Measurements from ENCODE around the gene TMEM184B.
A peak's percentile ranks its signal among the peaks of the same experiment; 100 is the strongest.
"Not testable (repeated sequence)": the region's sequence is repeated elsewhere in the genome, so short reads cannot be mapped to it uniquely, and the experiment has no call there.

Gene TMEM184B

DNA sequence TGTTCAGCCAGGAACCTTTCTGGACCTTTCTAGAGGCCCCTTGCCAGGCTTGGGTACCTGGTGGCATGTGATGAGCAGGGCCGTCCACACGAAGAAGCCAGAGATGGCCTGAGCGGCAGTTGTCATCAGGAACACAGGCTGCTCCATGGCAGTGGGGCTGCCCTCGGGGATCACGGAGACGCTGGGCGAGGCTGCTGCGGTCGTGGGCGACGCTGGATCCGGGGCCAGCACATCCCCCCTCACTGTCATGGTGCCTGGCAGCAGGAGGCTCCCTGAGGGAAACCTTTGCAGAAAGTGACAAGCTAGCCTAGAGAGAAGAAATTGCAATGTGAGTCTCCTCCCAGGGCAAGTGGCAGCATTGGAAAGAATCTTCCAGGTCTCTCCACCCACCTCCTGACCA is 25.1 kb downstream of the TMEM184B start:
- no peak for DNase-seq

DNA sequence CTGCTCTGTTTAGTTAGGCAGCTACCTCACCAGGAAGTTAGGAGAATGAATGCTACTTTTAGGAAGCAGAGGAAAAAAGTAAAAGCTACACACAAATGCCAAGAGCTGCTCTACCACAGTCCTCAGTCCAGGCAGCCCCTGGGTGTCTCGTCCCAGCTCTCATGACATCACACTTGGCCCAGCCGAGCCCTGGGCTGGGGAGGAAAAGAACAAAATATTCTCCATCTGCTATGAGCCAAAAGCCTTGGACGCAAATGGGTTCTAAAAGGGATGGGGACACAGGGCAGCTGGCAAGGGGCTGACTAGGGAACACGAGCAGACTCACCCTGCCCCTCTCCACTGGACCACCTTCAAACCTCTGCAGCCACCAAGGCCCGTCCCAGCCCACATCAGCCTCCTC is 26.1 kb downstream of the TMEM184B start:
- no peak for DNase-seq

- DNase-seq, result no peak
These were observed 26.7 kb downstream of the TMEM184B start for GRCh38 chr22:38246046-38246658.

GRCh38 chr22:38244106-38244505 is 28.7 kb downstream of the TMEM184B start:
- no peak for DNase-seq

DNA sequence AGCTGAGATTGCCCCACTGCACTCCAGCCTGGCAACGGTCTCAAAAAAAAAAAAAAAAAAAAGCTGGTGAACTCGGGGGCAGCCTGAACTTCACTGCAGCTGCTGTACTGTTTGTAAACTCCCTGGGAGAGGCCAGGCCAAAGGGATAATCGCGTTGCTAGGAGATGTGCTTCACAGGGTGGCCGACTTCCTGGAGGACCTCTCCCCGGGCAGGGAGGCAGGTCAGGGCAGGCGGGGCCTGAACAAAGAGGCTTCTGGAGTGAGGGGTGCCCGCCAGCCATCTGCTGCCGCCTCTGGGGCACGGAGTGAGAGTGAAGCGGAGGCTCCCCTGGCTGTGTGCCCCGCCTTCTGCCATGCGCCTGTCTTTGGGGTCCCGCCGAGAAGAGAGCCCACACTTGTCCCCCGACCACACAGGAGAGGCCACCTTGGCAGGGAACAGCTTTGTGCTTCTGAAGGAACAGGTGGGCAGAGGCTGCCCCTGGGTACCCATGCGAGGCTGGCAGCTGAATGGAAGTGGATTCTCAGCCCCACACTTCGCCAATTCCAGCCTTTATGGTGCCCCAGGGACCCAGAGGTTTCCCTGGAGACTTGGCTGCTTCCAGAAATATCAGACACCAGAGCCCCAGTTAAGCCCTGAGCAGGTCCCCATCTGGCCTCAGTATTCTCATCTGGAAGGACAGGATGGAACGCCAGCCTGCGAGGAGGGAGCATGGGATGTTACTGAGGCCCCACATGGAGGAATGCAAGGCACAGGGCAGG is 29.6 kb downstream of the TMEM184B start:
- DNase-seq, result peak; percentile 86

DNA sequence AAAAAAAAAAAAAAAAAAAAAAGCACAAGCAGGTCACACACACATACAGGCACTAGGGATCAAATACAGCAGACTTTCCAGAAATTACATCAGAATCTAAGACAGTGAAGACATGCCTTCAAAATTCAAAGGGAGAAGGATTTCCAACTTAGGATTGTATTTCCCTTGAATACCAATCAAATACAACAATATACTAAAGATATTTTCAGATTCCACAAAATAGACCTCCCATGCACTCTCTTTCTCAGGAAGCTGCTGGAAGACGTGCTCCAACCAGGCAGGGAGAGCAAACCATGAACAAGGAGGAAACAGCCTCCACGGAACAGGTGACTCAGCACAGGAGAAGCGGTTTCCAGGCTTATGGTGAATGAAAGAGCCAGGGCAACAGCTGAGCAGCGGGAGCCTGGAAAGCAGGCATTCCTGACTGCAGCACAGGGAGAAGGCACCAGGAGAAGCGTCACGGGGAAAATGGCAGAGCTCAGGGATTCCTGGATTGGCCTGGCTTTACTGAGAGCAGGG is 32.0 kb downstream of the TMEM184B start:
- no peak for DNase-seq

DNA sequence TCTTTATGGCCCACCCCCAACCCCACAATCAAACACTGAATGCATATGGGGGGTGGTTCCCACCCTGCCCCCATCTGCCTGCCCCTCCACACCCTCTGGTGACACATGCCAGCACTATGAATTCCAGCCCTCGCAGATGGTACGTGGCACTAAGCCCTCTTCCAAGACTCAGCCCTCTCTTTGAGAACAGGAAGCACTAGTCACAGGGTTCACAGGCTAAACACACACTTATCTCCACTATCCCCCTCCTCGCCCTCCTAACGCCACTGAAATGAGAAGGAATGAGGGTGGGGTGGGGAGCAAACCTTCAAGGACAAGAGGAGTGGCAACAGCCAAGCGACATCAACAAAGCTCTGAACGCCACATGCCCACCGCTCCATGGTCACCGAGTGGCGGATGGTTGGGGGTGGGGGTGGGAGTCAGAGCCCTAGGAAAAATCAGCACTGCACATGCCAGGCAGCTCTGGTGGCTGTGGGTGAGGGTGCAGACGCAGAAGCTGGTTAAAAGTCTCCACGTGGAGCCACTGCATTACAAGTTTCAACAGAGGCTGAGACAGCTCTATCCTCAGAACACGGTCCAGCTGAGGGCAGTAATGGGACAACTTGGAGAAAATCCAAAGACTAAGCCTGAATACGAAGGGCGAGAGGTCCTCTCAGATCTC is 33.6 kb downstream of the TMEM184B start:
- DNase-seq, result no peak

GRCh38 chr22:38238519-38239071 is 34.2 kb downstream of the TMEM184B start:
- no peak for DNase-seq

GRCh38 chr22:38236786-38237185 is 36.0 kb downstream of the TMEM184B start:
- DNase-seq, result no peak

DNA sequence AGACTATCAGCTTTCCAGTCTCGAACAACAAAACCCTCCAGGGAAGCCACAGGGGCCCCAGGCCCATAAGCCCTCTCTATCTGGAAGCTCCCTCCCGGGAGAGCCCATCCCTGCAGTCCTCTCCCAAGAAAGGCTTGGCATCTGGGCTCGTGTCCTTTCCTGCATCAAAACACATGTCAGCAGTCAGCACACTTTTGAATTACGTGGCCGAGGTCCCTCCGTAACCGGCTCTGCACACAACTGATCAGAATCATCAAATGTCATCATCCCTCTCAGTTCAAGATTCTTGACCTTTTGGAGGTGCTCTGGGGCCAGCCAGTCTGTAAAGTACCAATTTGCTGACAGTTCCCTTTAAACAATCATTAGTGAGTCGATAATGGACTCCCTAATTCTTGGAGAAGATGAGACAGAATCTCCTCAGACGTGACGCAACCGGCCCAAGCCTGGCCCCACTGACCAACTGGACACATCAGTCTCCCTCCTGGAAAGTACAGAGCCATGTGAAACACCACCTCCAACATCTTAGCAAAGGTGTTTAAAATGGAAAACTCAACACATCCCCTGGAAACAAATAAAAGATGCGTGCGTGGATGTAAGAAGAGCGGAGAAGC is 37.5 kb downstream of the TMEM184B start:
- DNase-seq, result no peak

GRCh38 chr22:38233856-38234255 is 39.0 kb downstream of the TMEM184B start:
- not testable (repeated sequence) for DNase-seq

GRCh38 chr22:38233427-38233826 is 39.4 kb downstream of the TMEM184B start:
- DNase-seq, result no peak

- DNase-seq, result no peak
These were observed 40.6 kb downstream of the TMEM184B start for GRCh38 chr22:38232196-38232595.

GRCh38 chr22:38230916-38231315 is 41.9 kb downstream of the TMEM184B start:
- no peak for DNase-seq

GRCh38 chr22:38230108-38230825 is 42.5 kb downstream of the TMEM184B start:
- DNase-seq, result peak; percentile 52

DNA sequence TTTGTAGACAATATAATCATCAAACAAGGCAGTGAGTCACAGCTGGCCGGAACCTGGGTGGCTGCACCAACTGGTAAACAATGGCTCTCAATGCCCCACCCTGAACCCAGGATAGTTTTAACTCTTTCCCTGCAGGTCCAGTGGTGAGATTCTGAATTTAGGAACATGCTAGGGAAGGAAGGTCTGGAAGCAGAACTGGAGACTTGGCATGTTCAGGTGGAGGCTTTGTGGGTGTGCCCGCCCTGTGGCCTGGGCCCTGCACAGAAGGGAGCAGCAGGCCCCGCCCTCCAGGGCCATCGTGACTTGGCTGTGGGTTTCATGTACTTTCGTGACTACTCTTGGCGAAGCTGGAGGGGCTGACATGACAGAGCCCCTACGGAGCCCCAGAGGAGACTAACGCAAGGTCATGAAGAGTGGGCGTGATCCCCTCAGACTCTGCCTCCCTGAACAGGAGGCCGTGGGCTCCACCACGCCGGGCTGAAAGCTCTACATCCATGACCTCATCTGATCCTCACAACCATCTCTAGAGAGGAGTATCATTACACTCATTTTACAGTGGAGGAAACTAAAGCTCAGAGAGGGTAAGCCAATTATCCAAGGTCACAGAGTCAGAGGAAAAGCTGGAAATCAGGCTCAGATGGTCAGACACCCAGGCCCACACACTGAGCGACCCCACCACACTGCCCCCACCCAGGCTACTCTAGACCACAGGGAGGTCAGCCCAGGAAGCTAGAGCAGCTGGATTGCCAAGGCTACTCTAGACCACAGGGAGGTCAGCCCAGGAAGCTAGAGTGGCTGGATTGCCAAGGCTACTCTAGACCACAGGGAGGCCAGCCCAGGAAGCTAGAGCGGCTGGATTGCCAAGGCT is 43.7 kb downstream of the TMEM184B start:
- no peak for DNase-seq

GRCh38 chr22:38228326-38228872 is 44.4 kb downstream of the TMEM184B start:
- no peak for DNase-seq

DNA sequence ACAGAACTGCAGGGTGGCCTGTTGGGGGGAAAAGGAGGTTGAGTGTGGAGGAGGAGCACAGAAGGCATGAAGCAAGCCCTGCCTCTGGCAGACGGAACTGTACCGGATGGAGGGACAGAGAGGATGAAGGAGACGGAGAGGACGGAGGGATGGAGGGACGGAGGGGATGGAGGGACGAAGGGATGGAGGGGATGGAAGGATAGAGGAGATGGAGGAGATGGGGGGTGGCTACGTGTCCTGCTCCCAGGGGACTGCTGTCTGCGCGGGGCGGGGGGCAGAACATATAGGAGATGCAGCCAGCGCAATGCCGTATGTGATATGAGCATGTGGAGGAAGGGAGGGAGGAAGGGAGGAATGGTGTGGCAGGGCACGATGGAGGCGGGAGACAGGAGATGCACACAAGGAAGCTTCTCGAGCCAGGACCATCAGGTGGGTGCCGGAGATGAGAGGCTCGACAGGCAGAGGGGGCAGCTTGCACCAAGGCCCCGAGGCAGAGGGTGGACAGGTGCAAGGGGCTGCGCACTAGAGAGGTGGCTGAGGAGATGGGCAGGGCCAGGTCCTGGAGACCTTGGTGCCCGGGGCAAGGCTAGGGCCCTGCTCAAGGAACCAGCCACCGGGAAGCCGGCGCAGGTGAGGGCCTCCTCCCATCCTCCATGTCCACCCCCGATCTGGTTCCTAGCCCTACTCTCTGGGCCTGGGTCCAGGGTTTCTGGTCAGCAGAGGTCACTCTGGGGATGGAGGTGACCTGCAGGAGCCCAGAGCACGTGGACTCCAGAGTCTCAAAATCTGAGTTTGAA is 45.8 kb downstream of the TMEM184B start:
- no peak for DNase-seq

DNA sequence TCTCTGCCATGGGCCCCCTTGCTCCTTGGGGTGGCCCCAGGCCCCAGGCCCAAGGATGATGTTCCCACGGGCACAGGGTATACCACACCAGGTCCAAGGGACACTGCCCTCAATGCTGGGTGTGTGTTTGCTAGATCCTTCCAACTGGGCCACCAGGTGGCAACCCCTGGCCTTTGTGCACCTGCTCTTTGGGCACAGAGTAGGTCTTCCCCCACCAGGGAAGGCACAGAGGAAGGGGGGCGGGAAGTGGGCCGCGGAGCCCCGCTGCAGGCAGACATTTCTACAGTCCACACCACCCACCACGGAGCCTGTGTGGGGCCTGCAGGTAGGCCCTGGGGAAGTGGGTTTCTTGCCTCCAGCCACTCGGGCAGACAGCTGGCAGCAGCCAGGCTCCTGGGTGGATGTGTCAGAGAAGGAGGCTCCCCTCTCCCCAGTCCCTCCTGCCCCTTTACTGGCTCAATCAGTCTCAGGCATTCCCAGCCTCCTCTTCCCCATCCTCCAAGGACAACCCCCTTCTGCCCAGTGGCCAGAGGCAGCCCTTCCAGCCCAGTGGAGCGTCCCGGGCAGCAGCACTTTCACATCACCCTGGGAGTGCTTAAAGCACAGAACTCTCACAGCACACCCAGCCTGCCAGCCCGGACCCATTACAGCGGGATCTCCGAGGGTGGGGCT is 49.4 kb downstream of the TMEM184B start:
- no peak for DNase-seq

GRCh38 chr22:38222797-38223119 is 50.1 kb downstream of the TMEM184B start:
- DNase-seq, result no peak

Data from NCI-H1694 treated with DMSO at 0.1 percent for 48 hours (cell line).